Ovary (tissue), 3 donors: ENCODE measurements around the gene TMCC3.

ENCODE experiments used
- POLR2A ChIP-seq: fragments of 450-650 bp; IDR thresholded peaks from one replicate; pipeline ENCODE4 v1.6.1; 2017; ENCODE audit warnings: antibody characterized with exemption, mild to moderate bottlenecking, moderate library complexity
- TF ChIP-seq, protein P1 (sequence below), 3 donors: fragments of 450-650 bp in 2 of 3; fragments of 200-600 bp in 1 of 3; IDR thresholded peaks; one replicate each; pipeline versions ENCODE4 v1.5.1 to v1.8.0; 2016 to 2022; ENCODE audit warnings: antibody characterized with exemption in 3 of 3, mild to moderate bottlenecking in 1 of 3
- donor health status: DM: no; HTN: no; CAD: no.

DNA sequence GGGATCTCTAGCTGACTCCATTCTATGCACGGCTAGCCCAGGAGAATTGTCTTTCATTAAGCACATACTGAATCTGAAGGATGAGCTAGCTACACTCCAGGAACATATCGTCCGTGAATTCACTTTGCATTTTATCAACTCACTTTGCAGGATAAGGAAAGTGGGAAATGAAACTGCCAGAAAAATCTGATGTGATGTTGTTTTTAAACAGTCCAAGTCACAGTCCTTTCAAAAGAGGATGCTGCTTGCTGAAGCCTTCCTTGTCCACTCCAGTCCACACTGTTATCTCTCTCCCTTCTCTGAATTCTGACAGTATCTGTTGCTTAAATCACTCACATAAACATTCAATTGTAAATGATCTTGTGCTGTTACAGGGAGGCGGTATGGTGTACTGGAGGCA, 12.7 kb upstream of the TMCC3 start:
- TF ChIP-seq, protein P1, sequence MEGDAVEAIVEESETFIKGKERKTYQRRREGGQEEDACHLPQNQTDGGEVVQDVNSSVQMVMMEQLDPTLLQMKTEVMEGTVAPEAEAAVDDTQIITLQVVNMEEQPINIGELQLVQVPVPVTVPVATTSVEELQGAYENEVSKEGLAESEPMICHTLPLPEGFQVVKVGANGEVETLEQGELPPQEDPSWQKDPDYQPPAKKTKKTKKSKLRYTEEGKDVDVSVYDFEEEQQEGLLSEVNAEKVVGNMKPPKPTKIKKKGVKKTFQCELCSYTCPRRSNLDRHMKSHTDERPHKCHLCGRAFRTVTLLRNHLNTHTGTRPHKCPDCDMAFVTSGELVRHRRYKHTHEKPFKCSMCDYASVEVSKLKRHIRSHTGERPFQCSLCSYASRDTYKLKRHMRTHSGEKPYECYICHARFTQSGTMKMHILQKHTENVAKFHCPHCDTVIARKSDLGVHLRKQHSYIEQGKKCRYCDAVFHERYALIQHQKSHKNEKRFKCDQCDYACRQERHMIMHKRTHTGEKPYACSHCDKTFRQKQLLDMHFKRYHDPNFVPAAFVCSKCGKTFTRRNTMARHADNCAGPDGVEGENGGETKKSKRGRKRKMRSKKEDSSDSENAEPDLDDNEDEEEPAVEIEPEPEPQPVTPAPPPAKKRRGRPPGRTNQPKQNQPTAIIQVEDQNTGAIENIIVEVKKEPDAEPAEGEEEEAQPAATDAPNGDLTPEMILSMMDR (IDR thresholded peaks at IDR 0.05), result no peak
- TF ChIP-seq POLR2A, result no peak
